Fibroblast of the aortic adventitia (primary cell): ENCODE measurements around the gene IVNS1ABP. TPM values are rescaled to one million over a fixed set of nuclear protein-coding genes. Genes with fewer than 3 reads are reported as not detected.
"Not testable (repeated sequence)": the region's sequence is repeated elsewhere in the genome, so short reads cannot be mapped to it uniquely, and the experiment has no call there.

Source experiments
- DNase-seq: peaks from one replicate; pipeline ENCODE4 v3.0.0-alpha.2; 2010; ENCODE audit warnings: low read depth
- H3K4me3 ChIP-seq: 2 replicates; pipeline ENCODE4 v1.5.1; 2011; ENCODE audit warnings: low read depth, mild to moderate bottlenecking, control low read depth, low read length, moderate library complexity
- total RNA-seq: library from RNA; depleted of rRNA; stranded (reverse); fragments of >200 nt; gene quantifications from 2 replicates; pipeline ENCODE4 v1.2.3, GENCODE V29; 2012; ENCODE audit warnings: low replicate concordance
- TF ChIP-seq, protein P1 (sequence below): IDR thresholded peaks from 2 replicates; pipeline ENCODE4 v1.5.1; 2011; ENCODE audit warnings: mild to moderate bottlenecking, low read length, control low read depth, inconsistent platforms; ENCODE audit not compliant: insufficient read depth

IVNS1ABP gene
- total RNA-seq, 1 donor: 49.3 TPM

DNA sequence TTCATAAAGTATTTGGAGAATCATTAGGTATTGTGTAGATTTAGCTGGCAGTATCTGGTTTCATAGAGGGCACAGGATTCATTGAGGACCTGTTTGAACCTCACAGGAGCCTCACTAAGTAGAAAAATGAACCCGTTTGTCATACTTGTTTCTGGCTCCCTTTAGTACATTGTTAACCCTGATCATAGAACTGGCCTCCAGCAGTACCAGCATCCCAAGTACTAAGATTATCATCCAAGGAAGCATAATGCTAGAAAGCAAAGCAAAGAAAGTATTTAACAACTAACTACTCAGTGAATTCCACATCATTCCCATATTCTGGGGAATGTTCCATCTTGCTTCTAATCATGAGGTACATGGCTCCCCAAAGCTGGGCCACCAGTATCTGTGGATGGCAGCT, 54.9 kb downstream of the IVNS1ABP start:
- TF ChIP-seq, protein P1, sequence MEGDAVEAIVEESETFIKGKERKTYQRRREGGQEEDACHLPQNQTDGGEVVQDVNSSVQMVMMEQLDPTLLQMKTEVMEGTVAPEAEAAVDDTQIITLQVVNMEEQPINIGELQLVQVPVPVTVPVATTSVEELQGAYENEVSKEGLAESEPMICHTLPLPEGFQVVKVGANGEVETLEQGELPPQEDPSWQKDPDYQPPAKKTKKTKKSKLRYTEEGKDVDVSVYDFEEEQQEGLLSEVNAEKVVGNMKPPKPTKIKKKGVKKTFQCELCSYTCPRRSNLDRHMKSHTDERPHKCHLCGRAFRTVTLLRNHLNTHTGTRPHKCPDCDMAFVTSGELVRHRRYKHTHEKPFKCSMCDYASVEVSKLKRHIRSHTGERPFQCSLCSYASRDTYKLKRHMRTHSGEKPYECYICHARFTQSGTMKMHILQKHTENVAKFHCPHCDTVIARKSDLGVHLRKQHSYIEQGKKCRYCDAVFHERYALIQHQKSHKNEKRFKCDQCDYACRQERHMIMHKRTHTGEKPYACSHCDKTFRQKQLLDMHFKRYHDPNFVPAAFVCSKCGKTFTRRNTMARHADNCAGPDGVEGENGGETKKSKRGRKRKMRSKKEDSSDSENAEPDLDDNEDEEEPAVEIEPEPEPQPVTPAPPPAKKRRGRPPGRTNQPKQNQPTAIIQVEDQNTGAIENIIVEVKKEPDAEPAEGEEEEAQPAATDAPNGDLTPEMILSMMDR: no peak
- H3K4me3 ChIP-seq: no peak overlapping the region

DNA sequence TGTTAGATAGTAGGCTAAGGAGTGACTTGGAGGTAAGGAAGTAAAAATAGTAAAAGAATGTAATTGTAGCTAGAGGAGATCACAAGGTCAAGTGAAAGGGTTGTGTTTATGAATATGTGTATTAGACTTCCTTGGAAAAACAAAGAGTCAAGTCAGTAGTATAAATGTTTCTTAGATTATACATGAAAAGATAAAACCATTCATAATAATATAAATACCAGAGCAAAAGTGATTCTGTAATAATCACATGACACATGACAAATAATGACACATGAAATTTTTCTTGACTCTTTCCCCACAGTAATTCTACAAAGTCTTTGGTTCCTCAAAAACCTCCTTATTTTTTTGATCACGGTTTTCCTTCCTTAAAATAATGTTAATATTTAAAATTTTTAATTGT, 56.4 kb downstream of the IVNS1ABP start:
- DNase-seq: no peak
- TF ChIP-seq, protein P1: no peak
- H3K4me3 ChIP-seq: no peak overlapping the region

More for the DNA sequence above, 54.9 kb downstream of the IVNS1ABP start:
- no peak for DNase-seq

DNA sequence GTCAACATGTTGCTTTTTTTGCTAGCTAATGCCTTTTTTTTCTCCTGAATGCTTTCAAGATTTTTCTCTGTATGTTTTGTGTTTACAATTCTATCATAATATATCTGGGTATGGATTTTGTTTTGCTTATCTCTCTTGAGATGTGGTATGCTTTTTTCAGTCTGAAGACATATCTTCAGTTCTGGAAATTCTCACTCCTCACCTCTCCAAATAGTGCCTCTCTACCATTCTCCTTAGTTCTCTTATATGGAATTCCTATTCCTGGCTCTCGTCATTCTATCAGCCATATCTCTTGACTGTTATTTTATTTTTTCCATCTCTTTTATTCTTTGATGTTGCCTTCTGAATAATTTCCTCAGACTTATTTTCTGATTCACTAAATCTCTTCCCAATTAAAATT, 58.4 kb downstream of the IVNS1ABP start:
- TF ChIP-seq, protein P1: no peak
- H3K4me3 ChIP-seq: no peak overlapping the region
- DNase-seq: no peak

DNA sequence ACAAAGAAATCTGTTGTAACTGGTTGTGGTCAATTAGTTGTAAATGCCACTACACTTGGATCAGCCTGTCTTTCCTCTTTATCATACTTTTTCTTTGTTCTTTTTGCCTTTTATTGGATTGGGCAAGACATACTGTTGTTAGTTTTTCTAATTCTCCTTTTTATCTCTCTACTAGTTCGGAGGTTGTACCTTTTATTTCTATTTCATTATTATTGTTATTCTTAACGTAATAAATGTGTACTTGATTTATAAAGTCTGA, 59.2 kb downstream of the IVNS1ABP start:
- TF ChIP-seq, protein P1: no peak
- H3K4me3 ChIP-seq: no peak overlapping the region
- DNase-seq: peak; percentile 32

DNA sequence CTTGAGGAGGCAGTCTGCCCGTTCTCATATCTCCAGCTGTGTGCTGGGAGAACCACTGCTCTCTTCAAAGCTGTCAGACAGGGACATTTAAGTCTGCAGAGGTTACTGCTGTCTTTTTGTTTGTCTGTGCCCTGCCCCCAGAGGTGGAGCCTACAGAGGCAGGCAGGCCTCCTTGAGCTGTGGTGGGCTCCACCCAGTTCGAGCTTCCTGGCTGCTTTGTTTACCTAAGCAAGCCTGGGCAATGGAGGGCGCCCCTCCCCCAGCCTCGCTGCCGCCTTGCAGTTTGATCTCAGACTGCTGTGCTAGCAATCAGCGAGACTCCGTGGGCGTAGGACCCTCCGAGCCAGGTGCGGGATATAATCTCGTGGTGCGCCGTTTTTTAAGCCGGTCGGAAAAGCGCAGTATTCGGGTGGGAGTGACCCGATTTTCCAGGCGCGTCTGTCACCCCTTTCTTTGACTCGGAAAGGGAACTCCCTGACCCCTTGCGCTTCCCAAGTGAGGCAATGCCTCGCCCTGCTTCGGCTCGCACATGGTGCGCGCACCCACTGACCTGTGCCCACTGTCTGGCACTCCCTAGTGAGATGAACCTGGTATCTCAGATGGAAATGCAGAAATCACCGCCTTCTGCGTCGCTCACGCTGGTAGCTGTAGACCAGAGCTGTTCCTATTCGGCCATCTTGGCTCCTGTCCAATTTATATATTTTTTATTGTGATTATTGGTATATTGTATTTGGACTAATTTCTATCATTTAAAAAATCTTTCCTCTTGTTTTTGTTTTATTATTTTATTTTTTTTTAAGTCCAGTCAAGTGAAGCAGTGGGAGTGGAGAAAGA, 59.7 kb downstream of the IVNS1ABP start:
- H3K4me3 ChIP-seq, DNase-seq: not testable (repeated sequence)

DNA sequence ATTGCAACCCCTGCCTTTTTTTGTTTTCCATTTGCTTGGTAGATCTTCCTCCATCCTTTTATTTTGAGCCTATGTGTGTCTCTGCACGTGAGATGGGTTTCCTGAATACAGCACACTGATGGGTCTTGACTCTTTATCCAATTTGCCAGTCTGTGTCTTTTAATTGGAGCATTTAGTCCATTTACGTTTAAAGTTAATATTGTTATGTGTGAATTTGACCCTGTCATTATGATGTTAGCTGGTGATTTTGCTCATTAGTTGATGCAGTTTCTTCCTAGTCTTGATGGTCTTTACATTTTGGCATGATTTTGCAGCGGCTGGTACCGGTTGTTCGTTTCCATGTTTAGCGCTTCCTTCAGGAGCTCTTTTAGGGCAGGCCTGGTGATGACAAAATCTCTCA, 61.4 kb downstream of the IVNS1ABP start:
- not testable (repeated sequence) for H3K4me3 ChIP-seq, DNase-seq

DNA sequence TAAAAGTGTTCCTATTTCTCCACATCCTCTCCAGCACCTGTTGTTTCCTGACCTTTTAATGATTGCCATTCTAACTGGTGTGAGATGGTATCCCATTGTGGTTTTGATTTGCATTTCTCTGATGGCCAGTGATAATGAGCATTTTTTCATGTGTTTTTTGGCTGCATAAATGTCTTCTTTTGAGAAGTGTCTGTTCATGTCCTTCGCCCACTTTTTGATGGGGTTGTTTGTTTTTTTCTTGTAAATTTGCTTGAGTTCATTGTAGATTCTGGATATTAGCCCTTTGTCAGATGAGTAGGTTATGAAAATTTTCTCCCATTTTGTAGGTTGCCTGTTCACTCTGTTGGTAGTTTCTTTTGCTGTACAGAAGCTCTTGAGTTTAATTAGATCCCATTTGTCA, 64.6 kb downstream of the IVNS1ABP start:
- not testable (repeated sequence) for DNase-seq, H3K4me3 ChIP-seq

DNA sequence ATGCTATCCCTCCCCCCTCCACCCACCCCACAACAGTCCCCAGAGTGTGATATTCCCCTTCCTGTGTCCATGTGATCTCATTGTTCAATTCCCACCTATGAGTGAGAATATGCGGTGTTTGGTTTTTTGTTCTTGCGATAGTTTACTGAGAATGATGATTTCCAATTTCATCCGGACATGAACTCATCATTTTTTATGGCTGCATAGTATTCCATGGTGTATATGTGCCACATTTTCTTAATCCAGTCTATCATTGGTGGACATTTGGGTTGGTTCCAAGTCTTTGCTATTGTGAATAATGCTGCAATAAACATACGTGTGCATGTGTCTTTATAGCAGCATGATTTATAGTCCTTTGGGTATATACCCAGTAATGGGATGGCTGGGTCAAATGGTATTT, 65.1 kb downstream of the IVNS1ABP start:
- not testable (repeated sequence) for DNase-seq, H3K4me3 ChIP-seq

DNA sequence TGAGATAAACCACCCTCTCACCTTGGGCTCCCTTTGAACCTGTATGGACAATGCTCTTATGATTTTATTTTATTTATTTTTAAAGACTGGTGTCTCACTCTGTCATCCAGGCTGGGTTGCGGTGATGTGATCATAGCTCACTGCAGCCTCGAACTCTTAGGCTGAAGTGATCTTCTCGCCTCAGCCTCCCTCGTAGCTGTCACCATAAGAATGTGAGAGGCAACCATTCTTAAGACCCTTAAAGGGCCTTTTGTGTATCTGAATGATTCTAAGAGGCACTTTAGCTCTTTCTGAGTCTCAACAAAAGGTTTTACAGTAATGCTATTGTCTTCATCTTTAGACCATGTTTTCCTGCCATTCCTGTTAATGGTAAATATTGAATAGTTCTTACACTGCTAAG, 67.0 kb downstream of the IVNS1ABP start:
- no peak overlapping the region for H3K4me3 ChIP-seq
- no peak for DNase-seq
- TF ChIP-seq, protein P1: no peak
